Brain microvascular endothelial cell (primary cell): ENCODE measurements around the gene LAMB4.

Experiments
- DNase-seq: peaks from one replicate; pipeline ENCODE4 v3.0.0-alpha.2; 2020
- H3K27ac ChIP-seq: fragments of 250-450 bp; sonication (Bioruptor Pico); 2 replicates; pipeline ENCODE4 v1.5.1; 2020; ENCODE audit warnings: mild to moderate bottlenecking, moderate library complexity
- H3K27me3 ChIP-seq: fragments of 250-450 bp; sonication (Bioruptor Pico); replicated peaks from 2 replicates; pipeline ENCODE4 v1.5.1; 2020; ENCODE audit warnings: mild to moderate bottlenecking
- H3K36me3 ChIP-seq: fragments of 250-450 bp; sonication (Bioruptor Pico); replicated peaks from 2 replicates; pipeline ENCODE4 v1.5.1; 2020; ENCODE audit warnings: mild to moderate bottlenecking
- H3K4me3 ChIP-seq: 2 replicates; pipeline ENCODE4 v1.5.1; 2011; ENCODE audit warnings: low read depth, mild to moderate bottlenecking, control low read depth, low read length, moderate library complexity
- in situ Hi-C: cut with HindIII; loops from 2 replicates; pipeline ENCODE4 v1.10.0; 2017; ENCODE audit warnings: low sequenced_read_pairs, low pct_ligation_motif_present
- TF ChIP-seq, protein P1 (sequence below): IDR thresholded peaks from 2 replicates; pipeline ENCODE4 v1.5.1; 2011; ENCODE audit warnings: low read depth, mild to moderate bottlenecking, moderate library complexity, low read length, control low read depth, inconsistent platforms; ENCODE audit errors: missing control alignments

Gene LAMB4

GRCh38 chr7:108157606-108158335, 27.6 kb upstream of the LAMB4 start:
- Histone ChIP-seq H3K27me3 (no peaks in the 10 kb centered on the region), H3K36me3 (no peaks in the 10 kb centered on the region), H3K4me3 (no peak overlapping the region), H3K27ac (no peak overlapping the region)
- TF ChIP-seq, protein P1, sequence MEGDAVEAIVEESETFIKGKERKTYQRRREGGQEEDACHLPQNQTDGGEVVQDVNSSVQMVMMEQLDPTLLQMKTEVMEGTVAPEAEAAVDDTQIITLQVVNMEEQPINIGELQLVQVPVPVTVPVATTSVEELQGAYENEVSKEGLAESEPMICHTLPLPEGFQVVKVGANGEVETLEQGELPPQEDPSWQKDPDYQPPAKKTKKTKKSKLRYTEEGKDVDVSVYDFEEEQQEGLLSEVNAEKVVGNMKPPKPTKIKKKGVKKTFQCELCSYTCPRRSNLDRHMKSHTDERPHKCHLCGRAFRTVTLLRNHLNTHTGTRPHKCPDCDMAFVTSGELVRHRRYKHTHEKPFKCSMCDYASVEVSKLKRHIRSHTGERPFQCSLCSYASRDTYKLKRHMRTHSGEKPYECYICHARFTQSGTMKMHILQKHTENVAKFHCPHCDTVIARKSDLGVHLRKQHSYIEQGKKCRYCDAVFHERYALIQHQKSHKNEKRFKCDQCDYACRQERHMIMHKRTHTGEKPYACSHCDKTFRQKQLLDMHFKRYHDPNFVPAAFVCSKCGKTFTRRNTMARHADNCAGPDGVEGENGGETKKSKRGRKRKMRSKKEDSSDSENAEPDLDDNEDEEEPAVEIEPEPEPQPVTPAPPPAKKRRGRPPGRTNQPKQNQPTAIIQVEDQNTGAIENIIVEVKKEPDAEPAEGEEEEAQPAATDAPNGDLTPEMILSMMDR, result no peak
- DNase-seq, result no peak
- in situ Hi-C loops, result no loop called here

GRCh38 chr7:108156897-108157605, 26.9 kb upstream of the LAMB4 start:
- Histone ChIP-seq H3K4me3 (no peak overlapping the region), H3K27me3 (no peaks in the 10 kb centered on the region), H3K27ac (no peak overlapping the region), H3K36me3 (no peaks in the 10 kb centered on the region)
- TF ChIP-seq, protein P1, result no peak
- in situ Hi-C loops, result no loop called here
- no peak for DNase-seq

DNA sequence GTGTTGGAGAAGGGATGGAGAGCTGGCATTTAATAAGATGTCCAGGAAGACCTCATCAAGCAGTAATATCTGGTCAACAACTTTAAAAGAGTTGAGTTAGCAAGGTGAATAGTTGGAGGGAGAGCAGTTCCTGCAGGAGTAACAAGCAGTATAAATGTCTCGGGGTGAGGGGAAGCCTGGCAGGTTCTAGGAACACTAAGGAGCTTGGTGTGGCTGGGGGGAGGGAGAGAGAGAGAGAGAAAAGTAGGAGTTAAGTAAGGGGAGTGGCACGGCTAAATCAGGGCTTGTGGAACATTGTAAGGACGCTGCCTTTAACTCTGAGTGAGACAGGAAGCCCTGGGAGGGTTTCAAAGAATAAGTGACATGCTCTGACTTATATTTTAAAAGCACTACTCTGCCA, 22.0 kb upstream of the LAMB4 start:
- TF ChIP-seq, protein P1, result no peak
- Histone ChIP-seq H3K36me3 (no peaks in the 10 kb centered on the region), H3K27ac (no peak overlapping the region), H3K27me3 (no peaks in the 10 kb centered on the region), H3K4me3 (no peak overlapping the region)
- DNase-seq, result no peak
- in situ Hi-C loops, result no loop called here

DNA sequence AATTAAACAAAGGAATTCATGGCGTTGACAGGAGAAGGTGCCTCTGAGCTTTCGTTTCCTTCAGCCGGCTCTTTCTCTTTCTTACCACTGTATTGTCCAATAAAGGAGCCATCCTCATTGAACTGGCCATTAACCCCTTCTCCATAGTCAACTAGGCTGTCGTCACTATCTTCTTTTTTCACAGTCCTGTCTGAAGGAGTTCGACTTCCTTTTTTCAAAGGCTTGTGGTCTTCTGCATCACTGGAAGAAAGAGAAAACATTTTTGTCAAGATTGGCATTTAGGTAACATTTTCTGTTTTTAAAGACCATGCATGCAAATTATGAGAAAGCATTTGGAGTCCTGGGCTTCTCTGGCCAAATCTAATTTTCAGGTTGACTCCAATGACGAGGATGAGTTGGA, 19.7 kb upstream of the LAMB4 start:
- Histone ChIP-seq H3K27ac (no peak overlapping the region), H3K4me3 (no peak overlapping the region), H3K27me3 (no peaks in the 10 kb centered on the region), H3K36me3 (no peaks in the 10 kb centered on the region)
- no peak for DNase-seq
- TF ChIP-seq, protein P1, result no peak
- in situ Hi-C loops, result loop anchor here (25.0 kb wide), 1 partner anchor 138 kb away; the partner anchor contains the start of gene LAMB1

- no peak overlapping the region for H3K27ac ChIP-seq
- no peaks in the 10 kb centered on the region for H3K36me3 ChIP-seq
- no peak overlapping the region for H3K4me3 ChIP-seq
- TF ChIP-seq, protein P1, result no peak
- no peak for DNase-seq
- in situ Hi-C loops, result loop anchor here (25.0 kb wide), 1 partner anchor 137 kb away; the partner anchor contains the start of gene LAMB1
- no peaks in the 10 kb centered on the region for H3K27me3 ChIP-seq
These were observed 19.0 kb upstream of the LAMB4 start for GRCh38 chr7:108149119-108149518.
